ENCODE results near the gene TMEM18.

GRCh38 chr2:682226-682625 is 5.0 kb upstream of the TMEM18 start:
- TF ChIP-seq CTCF (IDR thresholded peaks at IDR 0.05) (no peak), POLR2A (IDR thresholded peaks at IDR 0.05) (no peak)
